HFFc6 (cell line): ENCODE measurements around the gene MAT2B. TPM values are rescaled to one million over a fixed set of nuclear protein-coding genes. Genes with fewer than 3 reads are reported as not detected.

Experiments used
- DNase-seq: peaks from one replicate; pipeline ENCODE4 v3.0.0-alpha.2; 2018
- H3K27ac Mint-ChIP-seq: 2 replicates; pipeline ENCODE4 v1.8.0; 2020; ENCODE audit warnings: mild to moderate bottlenecking, mixed read lengths
- H3K27me3 Mint-ChIP-seq: 2 replicates; pipeline ENCODE4 v1.8.0; 2021; ENCODE audit warnings: mild to moderate bottlenecking, moderate library complexity, mixed read lengths; ENCODE audit not compliant: insufficient read depth
- H3K36me3 Mint-ChIP-seq: 2 replicates; pipeline ENCODE4 v1.8.0; 2021; ENCODE audit warnings: low read depth, mixed read lengths
- H3K4me1 Mint-ChIP-seq: 2 replicates; pipeline ENCODE4 v1.8.0; 2020; ENCODE audit warnings: low read depth, mixed read lengths
- H3K4me3 Mint-ChIP-seq: 2 replicates; pipeline ENCODE4 v1.8.0; 2020; ENCODE audit warnings: mild to moderate bottlenecking, moderate library complexity, mixed read lengths
- H3K9me3 Mint-ChIP-seq: 2 replicates; pipeline ENCODE4 v1.8.0; 2020; ENCODE audit warnings: mild to moderate bottlenecking, mixed read lengths
- CTCF ChIP-seq: fragments of 200-600 bp; sonication (generic); IDR thresholded peaks from 2 replicates; pipeline ENCODE4 v1.5.0; 2021; ENCODE audit warnings: antibody characterized with exemption, mild to moderate bottlenecking
- total RNA-seq, 6 experiments: library from RNA; stranded (reverse); fragmentation: NEBNext Ultra II Directional; extraction: Animal tissue kit (Norgen Biotek cat#: 25700); gene quantifications; 2 replicates in 1 of 6; 3 replicates in 5 of 6; pipeline ENCODE4 v1.2.3, GENCODE V29; 2021

MAT2B gene
- total RNA-seq, 6 experiments from 2014 or later: 38.8 to 53.2 (median 48.4) TPM

- peak overlapping the region; percentile 79 for H3K4me3 Mint-ChIP-seq
- peaks cover 12% of the 10 kb centered on the region; the same call in 1 of the 2 replicates for H3K27me3 Mint-ChIP-seq
- no peaks in the 10 kb centered on the region for H3K9me3 Mint-ChIP-seq
- TF ChIP-seq CTCF: no peak
- H3K27ac Mint-ChIP-seq: no peak overlapping the region
- DNase-seq: no peak
- H3K4me1 Mint-ChIP-seq: peaks cover 60% of the 10 kb centered on the region
- H3K36me3 Mint-ChIP-seq: no peaks in the 10 kb centered on the region
Observed at GRCh38 chr5:163565492-163565891, 60.1 kb downstream of the MAT2B start.

- peaks cover 61% of the 10 kb centered on the region for H3K4me1 Mint-ChIP-seq
- H3K4me3 Mint-ChIP-seq: peak overlapping the region; percentile 79
- no peak for TF ChIP-seq CTCF
- H3K27ac Mint-ChIP-seq: no peak overlapping the region
- H3K36me3 Mint-ChIP-seq: no peaks in the 10 kb centered on the region
- H3K9me3 Mint-ChIP-seq: no peaks in the 10 kb centered on the region
- H3K27me3 Mint-ChIP-seq: peaks cover 12% of the 10 kb centered on the region; the same call in 1 of the 2 replicates
- DNase-seq: no peak
Observed at GRCh38 chr5:163565931-163566608, 60.7 kb downstream of the MAT2B start.

- Mint-ChIP-seq H3K4me1 (peaks cover 67% of the 10 kb centered on the region), H3K27me3 (peaks cover 13% of the 10 kb centered on the region), H3K36me3 (no peaks in the 10 kb centered on the region), H3K9me3 (no peaks in the 10 kb centered on the region), H3K27ac (no peak overlapping the region), H3K4me3 (peak overlapping the region; percentile 46; the same call in 1 of the 2 replicates)
- DNase-seq: no peak
- TF ChIP-seq CTCF: no peak
Observed at GRCh38 chr5:163566678-163567077, 61.3 kb downstream of the MAT2B start.

- Mint-ChIP-seq H3K9me3 (no peaks in the 10 kb centered on the region), H3K27ac (peak overlapping the region; percentile 44), H3K36me3 (no peaks in the 10 kb centered on the region), H3K4me3 (peak overlapping the region; percentile 46; the same call in 1 of the 2 replicates), H3K27me3 (peaks cover 5% of the 10 kb centered on the region), H3K4me1 (peaks cover 78% of the 10 kb centered on the region)
- DNase-seq: peak; percentile 34
- TF ChIP-seq CTCF: no peak
Observed at GRCh38 chr5:163567811-163568210, 62.4 kb downstream of the MAT2B start.

Other genes starting within 250 kb of the MAT2B start
- 100 to 1,000 TPM; 139 to 217 (median 180) TPM for gene CCNG1, start 68.0 kb upstream of the MAT2B start, total RNA-seq
- gene NUDCD2, start 45.5 kb upstream of the MAT2B start, total RNA-seq: 10 to 100 TPM; 15.9 to 22.4 (median 18.4) TPM
- 10 to 100 TPM; 16.2 to 37.0 (median 32.5) TPM for gene HMMR, start 45.0 kb upstream of the MAT2B start, total RNA-seq